HG03439 (cell line): ENCODE measurements around the gene TSHZ2.
"Not testable (repeated sequence)": the region's sequence is repeated elsewhere in the genome, so short reads cannot be mapped to it uniquely, and the experiment has no call there.

Source experiments
- ATAC-seq: cut with Tn5 transposase; IDR thresholded peaks from one replicate; pipeline ENCODE4 v1.9.1; 2021; ENCODE audit warnings: mild to moderate bottlenecking, moderate library complexity; ENCODE audit not compliant: unreplicated experiment

TSHZ2 gene

GRCh38 chr20:53299831-53300230 lies 327.7 kb downstream of the TSHZ2 start:
- no peak for ATAC-seq

- no peak for ATAC-seq
Observed at GRCh38 chr20:53301869-53302268, 329.7 kb downstream of the TSHZ2 start.

GRCh38 chr20:53302695-53303412 lies 330.7 kb downstream of the TSHZ2 start:
- no peak for ATAC-seq

- no peak for ATAC-seq
Observed at GRCh38 chr20:53303413-53303760, 331.2 kb downstream of the TSHZ2 start.

- ATAC-seq: no peak
Observed at GRCh38 chr20:53304146-53304545, 332.0 kb downstream of the TSHZ2 start.

GRCh38 chr20:53306192-53306805 lies 334.1 kb downstream of the TSHZ2 start:
- no peak for ATAC-seq

GRCh38 chr20:53307964-53308597 lies 335.9 kb downstream of the TSHZ2 start:
- ATAC-seq: no peak

GRCh38 chr20:53309515-53309914 lies 337.4 kb downstream of the TSHZ2 start:
- no peak for ATAC-seq

- no peak for ATAC-seq
Observed at GRCh38 chr20:53312957-53313356, 340.8 kb downstream of the TSHZ2 start.

GRCh38 chr20:53316206-53316937 lies 344.2 kb downstream of the TSHZ2 start:
- ATAC-seq: no peak

- no peak for ATAC-seq
Observed at GRCh38 chr20:53319200-53319599, 347.0 kb downstream of the TSHZ2 start.

GRCh38 chr20:53319716-53320115 lies 347.6 kb downstream of the TSHZ2 start:
- ATAC-seq: no peak

GRCh38 chr20:53320701-53321100 lies 348.5 kb downstream of the TSHZ2 start:
- no peak for ATAC-seq

- ATAC-seq: no peak
Observed at GRCh38 chr20:53321596-53321995, 349.4 kb downstream of the TSHZ2 start.

GRCh38 chr20:53322651-53323050 lies 350.5 kb downstream of the TSHZ2 start:
- no peak for ATAC-seq

GRCh38 chr20:53323460-53323859 lies 351.3 kb downstream of the TSHZ2 start:
- not testable (repeated sequence) for ATAC-seq

GRCh38 chr20:53324816-53325215 lies 352.7 kb downstream of the TSHZ2 start:
- no peak for ATAC-seq

GRCh38 chr20:53328961-53329360 lies 356.8 kb downstream of the TSHZ2 start:
- no peak for ATAC-seq

- ATAC-seq: no peak
Observed at GRCh38 chr20:53329781-53330180, 357.6 kb downstream of the TSHZ2 start.

GRCh38 chr20:53330601-53331140 lies 358.5 kb downstream of the TSHZ2 start:
- ATAC-seq: no peak
